ENCODE results near the gene ZNF79. TPM values are rescaled to one million over a fixed set of nuclear protein-coding genes. Genes with fewer than 3 reads are reported as not detected.
A peak's percentile ranks its signal among the peaks of the same experiment; 100 is the strongest.

ZNF79 gene
- total and polyA plus RNA-seq, 2 donors from 2014 or later: 2.1 to 9.1 TPM

DNA sequence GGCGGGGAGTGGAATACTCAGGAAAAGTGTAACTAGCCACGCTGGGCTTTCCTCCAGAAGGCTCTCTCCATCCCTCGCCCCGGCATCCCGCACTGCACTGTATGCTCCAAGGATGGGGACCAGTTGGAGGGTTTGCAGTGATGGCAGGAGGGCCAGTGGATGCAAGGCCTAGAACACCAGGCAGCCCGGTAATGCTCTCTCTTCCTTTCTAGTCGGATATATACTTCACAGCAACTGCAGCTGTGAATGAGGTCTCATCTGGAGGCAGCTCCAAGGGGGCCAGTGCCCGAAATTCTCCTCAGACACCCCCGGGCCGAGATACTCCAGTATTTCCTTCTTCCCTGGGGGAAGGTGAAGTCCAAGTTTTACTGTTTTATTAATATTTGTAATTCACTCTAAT lies 37.2 kb upstream of the ZNF79 start:
- H3K4me1 ChIP-seq (ENCODE audit: control insufficient read depth in 2 of 3, insufficient read depth in 2 of 3, low read depth in 1 of 3, low read length in 3 of 3): no peaks in the 10 kb centered on the region
- H3K36me3 ChIP-seq (ENCODE audit: control insufficient read depth in 2 of 3, insufficient read depth in 3 of 3, low read length in 3 of 3): peaks cover 0 to 3% (median 2%) of the 10 kb centered on the region in 3 donors
- H3K9me3 ChIP-seq (ENCODE audit: control insufficient read depth in 2 of 3, insufficient read depth in 1 of 3, low read length in 3 of 3): no peaks in the 10 kb centered on the region
- FAIRE-seq (no peak), DNase-seq (peak in 1 of 5 donors; percentile 24)
- TF ChIP-seq, protein P1, sequence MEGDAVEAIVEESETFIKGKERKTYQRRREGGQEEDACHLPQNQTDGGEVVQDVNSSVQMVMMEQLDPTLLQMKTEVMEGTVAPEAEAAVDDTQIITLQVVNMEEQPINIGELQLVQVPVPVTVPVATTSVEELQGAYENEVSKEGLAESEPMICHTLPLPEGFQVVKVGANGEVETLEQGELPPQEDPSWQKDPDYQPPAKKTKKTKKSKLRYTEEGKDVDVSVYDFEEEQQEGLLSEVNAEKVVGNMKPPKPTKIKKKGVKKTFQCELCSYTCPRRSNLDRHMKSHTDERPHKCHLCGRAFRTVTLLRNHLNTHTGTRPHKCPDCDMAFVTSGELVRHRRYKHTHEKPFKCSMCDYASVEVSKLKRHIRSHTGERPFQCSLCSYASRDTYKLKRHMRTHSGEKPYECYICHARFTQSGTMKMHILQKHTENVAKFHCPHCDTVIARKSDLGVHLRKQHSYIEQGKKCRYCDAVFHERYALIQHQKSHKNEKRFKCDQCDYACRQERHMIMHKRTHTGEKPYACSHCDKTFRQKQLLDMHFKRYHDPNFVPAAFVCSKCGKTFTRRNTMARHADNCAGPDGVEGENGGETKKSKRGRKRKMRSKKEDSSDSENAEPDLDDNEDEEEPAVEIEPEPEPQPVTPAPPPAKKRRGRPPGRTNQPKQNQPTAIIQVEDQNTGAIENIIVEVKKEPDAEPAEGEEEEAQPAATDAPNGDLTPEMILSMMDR (IDR thresholded peaks at IDR 0.05; ENCODE audit: borderline replicate concordance, extremely low read depth, insufficient read depth): no peak
- H3K27ac ChIP-seq (ENCODE audit: low read depth in 2 of 2, low read length in 2 of 2): no peak overlapping the region
- intact Hi-C loops (cut with DNase I): no loop called here
- no peaks in the 10 kb centered on the region for H3K27me3 ChIP-seq (ENCODE audit: control insufficient read depth, insufficient read depth, low read length)
- H3K4me3 ChIP-seq (ENCODE audit: low read length in 3 of 3): no peak overlapping the region
- no peak overlapping the region for H3K9ac ChIP-seq (ENCODE audit: low read length in 3 of 3)

DNA sequence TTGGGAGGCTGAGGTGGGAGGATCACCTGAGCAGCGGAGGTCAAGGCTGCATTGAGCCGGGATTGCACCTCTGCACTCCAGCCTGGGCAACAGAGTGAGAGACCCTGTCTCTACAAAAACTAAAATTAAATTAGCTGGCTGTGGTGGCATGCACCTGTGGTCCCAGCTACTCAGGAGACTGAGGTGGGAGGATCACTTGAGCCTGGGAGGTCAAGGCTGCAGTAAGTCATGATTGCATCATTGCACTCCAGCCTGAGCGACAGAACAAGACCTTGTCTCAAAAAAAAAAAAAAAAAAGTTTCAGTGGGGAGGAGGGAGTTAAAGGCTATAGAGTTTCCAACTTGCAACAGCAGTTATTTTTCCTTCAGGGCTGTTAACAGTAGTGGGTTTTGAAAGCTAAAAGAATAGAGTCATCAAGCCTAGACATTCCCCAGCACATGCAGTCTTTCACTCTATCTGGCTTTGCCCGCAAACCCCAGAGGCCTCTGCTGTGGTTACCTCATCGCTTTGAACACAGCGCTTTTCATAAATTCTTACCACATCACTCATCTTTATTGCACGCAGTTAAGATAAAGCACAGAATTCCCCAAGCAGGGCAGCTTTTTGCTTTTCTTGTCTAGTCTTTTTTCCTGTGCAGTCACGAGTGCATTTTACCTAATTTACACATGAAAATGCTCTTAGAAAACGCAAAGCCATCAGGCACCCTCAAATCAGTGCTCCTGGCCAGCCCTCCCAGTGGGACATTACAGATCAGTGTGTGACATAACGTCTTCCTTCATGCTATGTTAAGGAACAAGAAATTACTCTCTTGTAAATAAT lies 35.9 kb upstream of the ZNF79 start:
- no peaks in the 10 kb centered on the region for H3K9me3 ChIP-seq (ENCODE audit: control insufficient read depth in 2 of 3, insufficient read depth in 1 of 3, low read length in 3 of 3)
- H3K27ac ChIP-seq (ENCODE audit: low read depth in 2 of 2, low read length in 2 of 2): no peak overlapping the region
- FAIRE-seq (no peak), DNase-seq (peak in 4 of 5 donors; percentile 68 to 91 (median 82))
- H3K4me3 ChIP-seq (ENCODE audit: low read length in 3 of 3): no peak overlapping the region
- no peaks in the 10 kb centered on the region for H3K27me3 ChIP-seq (ENCODE audit: control insufficient read depth, insufficient read depth, low read length)
- intact Hi-C loops (cut with DNase I): no loop called here
- peaks cover 0 to 3% (median 2%) of the 10 kb centered on the region in 3 donors for H3K36me3 ChIP-seq (ENCODE audit: control insufficient read depth in 2 of 3, insufficient read depth in 3 of 3, low read length in 3 of 3)
- H3K9ac ChIP-seq (ENCODE audit: low read length in 3 of 3): no peak overlapping the region
- TF ChIP-seq, protein P1 (IDR thresholded peaks at IDR 0.05; ENCODE audit: borderline replicate concordance, extremely low read depth, insufficient read depth): no peak
- no peaks in the 10 kb centered on the region for H3K4me1 ChIP-seq (ENCODE audit: control insufficient read depth in 2 of 3, insufficient read depth in 2 of 3, low read depth in 1 of 3, low read length in 3 of 3)

DNA sequence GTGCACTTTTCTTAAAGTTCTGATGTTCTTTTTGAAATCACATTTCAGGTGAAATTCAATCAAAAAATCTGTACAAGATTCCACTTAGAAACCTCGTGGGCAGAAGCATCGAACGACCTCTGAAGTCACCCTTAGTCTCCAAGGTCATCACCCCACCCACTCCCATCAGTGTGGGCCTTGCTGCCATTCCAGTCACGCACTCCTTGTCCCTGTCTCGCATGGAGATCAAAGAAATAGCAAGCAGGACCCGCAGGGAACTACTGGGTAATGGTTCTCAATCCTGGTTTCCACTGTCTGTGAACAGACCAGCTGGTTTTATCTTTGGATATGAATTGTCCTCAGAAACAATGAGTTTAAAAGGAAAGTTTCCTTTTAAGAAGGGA lies 35.3 kb upstream of the ZNF79 start:
- FAIRE-seq: no peak
- Histone ChIP-seq H3K4me1 (ENCODE audit: control insufficient read depth in 2 of 3, insufficient read depth in 2 of 3, low read depth in 1 of 3, low read length in 3 of 3) (no peaks in the 10 kb centered on the region), H3K36me3 (ENCODE audit: control insufficient read depth in 2 of 3, insufficient read depth in 3 of 3, low read length in 3 of 3) (peaks cover 0 to 3% (median 2%) of the 10 kb centered on the region in 3 donors), H3K27me3 (ENCODE audit: control insufficient read depth, insufficient read depth, low read length) (no peaks in the 10 kb centered on the region), H3K27ac (ENCODE audit: low read depth in 2 of 2, low read length in 2 of 2) (no peak overlapping the region), H3K9me3 (ENCODE audit: control insufficient read depth in 2 of 3, insufficient read depth in 1 of 3, low read length in 3 of 3) (no peaks in the 10 kb centered on the region), H3K4me3 (ENCODE audit: low read length in 3 of 3) (no peak overlapping the region), H3K9ac (ENCODE audit: low read length in 3 of 3) (no peak overlapping the region)
- DNase-seq: peak in 3 of 5 donors; percentile 46 to 59 (median 56)
- TF ChIP-seq, protein P1 (IDR thresholded peaks at IDR 0.05; ENCODE audit: borderline replicate concordance, extremely low read depth, insufficient read depth): no peak
- intact Hi-C loops (cut with DNase I): no loop called here
